ENCODE data around the gene CNTNAP5. TPM values are rescaled to one million over a fixed set of nuclear protein-coding genes. Genes with fewer than 3 reads are reported as not detected.

The CNTNAP5 gene
- total and polyA plus RNA-seq, 2 of the 8 experiments (the other 6 are each of a cell fraction or from before 2014, with no cell fraction given) = 0.11 to 0.76 TPM

GRCh38 chr2:124692216-124692615, 667.1 kb downstream of the CNTNAP5 start (continued):
- TF ChIP-seq CHD7 (IDR thresholded peaks at IDR 0.05; ENCODE audit: insufficient replicate concordance, low read length) (no peak), KDM5A (IDR thresholded peaks at IDR 0.05; ENCODE audit: low read length) (no peak), KDM4A (IDR thresholded peaks at IDR 0.05; ENCODE audit: low read depth, low read length, severe bottlenecking) (no peak), HDAC6 (IDR thresholded peaks at IDR 0.05; ENCODE audit: low read depth, low read length) (no peak)

Measured in H1 (cell line).